WTC11 (cell line): ENCODE measurements around the gene ACTR6. TPM values are rescaled to one million over a fixed set of nuclear protein-coding genes. Genes with fewer than 3 reads are reported as not detected.
A peak's percentile ranks its signal among the peaks of the same experiment; 100 is the strongest.
"Not testable (repeated sequence)": the region's sequence is repeated elsewhere in the genome, so short reads cannot be mapped to it uniquely, and the experiment has no call there.

Experiments used
- ATAC-seq: fragments of 200-7000 bp; cut with Tn5 transposase; 2 replicates; pipeline ENCODE4 v1.10.0; 2021; ENCODE audit warnings: mild to moderate bottlenecking, moderate library complexity
- CTCF ChIA-PET: fragments of 300-600 bp; sonication (Branson Sonifier 250); formaldehyde crosslinking; loops from one replicate; lab custom pipeline; 2021; ENCODE audit warnings: antibody characterized with exemption; lab: Charles Lee
- POLR2A ChIA-PET: fragments of 350-600 bp; sonication (Branson Sonifier 250); formaldehyde crosslinking; loops from one replicate; lab custom pipeline; 2021; ENCODE audit warnings: antibody characterized with exemption; lab: Charles Lee
- DNase-seq: peaks from one replicate; pipeline ENCODE4 v3.0.0; 2021; ENCODE audit warnings: low spot score
- H3K27ac Mint-ChIP-seq: 2 replicates; pipeline ENCODE4 v1.8.0; 2021; ENCODE audit warnings: mixed read lengths
- H3K27me3 Mint-ChIP-seq: 2 replicates; pipeline ENCODE4 v1.8.0; 2021; ENCODE audit warnings: low read depth, mild to moderate bottlenecking, moderate library complexity, mixed read lengths
- H3K36me3 Mint-ChIP-seq: 2 replicates; pipeline ENCODE4 v1.8.0; 2021; ENCODE audit warnings: mixed read lengths
- H3K4me1 Mint-ChIP-seq: 2 replicates; pipeline ENCODE4 v1.8.0; 2022; ENCODE audit warnings: mixed read lengths
- H3K4me3 Mint-ChIP-seq: 2 replicates; pipeline ENCODE4 v1.8.0; 2021; ENCODE audit warnings: mild to moderate bottlenecking, moderate library complexity, mixed read lengths
- H3K9me3 Mint-ChIP-seq: 2 replicates; pipeline ENCODE4 v1.8.0; 2021; ENCODE audit warnings: mixed read lengths
- CBFB ChIP-seq: sonication (generic); formaldehyde crosslinking; IDR thresholded peaks from 2 replicates; pipeline ENCODE4 v1.8.1; 2022; ENCODE audit warnings: mild to moderate bottlenecking, low read depth, missing genetic modification reagents
- E2F4 ChIP-seq: sonication (generic); formaldehyde crosslinking; IDR thresholded peaks from 2 replicates; pipeline ENCODE4 v1.8.1; 2022; ENCODE audit warnings: low read depth, mild to moderate bottlenecking, moderate library complexity, missing genetic modification reagents, borderline replicate concordance
- E2F5 ChIP-seq: sonication (generic); formaldehyde crosslinking; IDR thresholded peaks from 2 replicates; pipeline ENCODE4 v1.8.1; 2022; ENCODE audit warnings: mild to moderate bottlenecking, moderate library complexity, missing genetic modification reagents
- ERG ChIP-seq: fragments of 250-450 bp; sonication (Bioruptor Pico); IDR thresholded peaks from 2 replicates; pipeline ENCODE4 v1.8.0; 2021; ENCODE audit warnings: mild to moderate bottlenecking
- ETV6 ChIP-seq: sonication (generic); formaldehyde crosslinking; IDR thresholded peaks from 2 replicates; pipeline ENCODE4 v1.8.1; 2022; ENCODE audit warnings: mild to moderate bottlenecking, missing genetic modification reagents
- GTF2I ChIP-seq: fragments of 250-450 bp; sonication (Bioruptor Pico); conservative IDR thresholded peaks from 2 replicates; pipeline ENCODE4 v1.4.0; 2021; ENCODE audit warnings: mild to moderate bottlenecking
- HMGA2 ChIP-seq: fragments of 250-450 bp; sonication (Bioruptor Pico); IDR thresholded peaks from 2 replicates; pipeline ENCODE4 v1.4.0; 2021; ENCODE audit warnings: mild to moderate bottlenecking, moderate library complexity
- HMGXB4 ChIP-seq: sonication (generic); formaldehyde crosslinking; IDR thresholded peaks from 2 replicates; pipeline ENCODE4 v1.8.1; 2023; ENCODE audit warnings: mild to moderate bottlenecking, moderate library complexity, missing genetic modification reagents
- NR1H2 ChIP-seq: sonication (generic); formaldehyde crosslinking; IDR thresholded peaks from 2 replicates; pipeline ENCODE4 v1.9.0; 2021; ENCODE audit warnings: mild to moderate bottlenecking, moderate library complexity, missing genetic modification reagents
- NR2C2 ChIP-seq: sonication (generic); formaldehyde crosslinking; IDR thresholded peaks from 2 replicates; pipeline ENCODE4 v1.8.0; 2022; ENCODE audit warnings: mild to moderate bottlenecking, missing genetic modification reagents
- SMAD4 ChIP-seq: sonication (generic); formaldehyde crosslinking; IDR thresholded peaks from 2 replicates; pipeline ENCODE4 v1.8.0; 2022; ENCODE audit warnings: mild to moderate bottlenecking, missing genetic modification reagents
- TEAD1 ChIP-seq: sonication (generic); formaldehyde crosslinking; IDR thresholded peaks from 2 replicates; pipeline ENCODE4 v1.8.0; 2022; ENCODE audit warnings: mild to moderate bottlenecking, missing genetic modification reagents
- TP53 ChIP-seq: sonication (generic); formaldehyde crosslinking; IDR thresholded peaks from 2 replicates; pipeline ENCODE4 v1.8.1; 2023; ENCODE audit warnings: mild to moderate bottlenecking, missing genetic modification reagents
- ZMAT4 ChIP-seq: fragments of 250-450 bp; sonication (Bioruptor Pico); IDR thresholded peaks from 2 replicates; pipeline ENCODE4 v1.9.0; 2021; ENCODE audit warnings: mild to moderate bottlenecking
- ZNF121 ChIP-seq: sonication (generic); formaldehyde crosslinking; IDR thresholded peaks from 2 replicates; pipeline ENCODE4 v1.8.0; 2023; ENCODE audit warnings: missing genetic modification reagents
- ZNF396 ChIP-seq: fragments of 250-450 bp; sonication (Bioruptor Pico); IDR thresholded peaks from 2 replicates; pipeline ENCODE4 v1.8.0; 2021; ENCODE audit warnings: mild to moderate bottlenecking, moderate library complexity, borderline replicate concordance
- ZNF416 ChIP-seq: fragments of 250-450 bp; sonication (Bioruptor Pico); IDR thresholded peaks from 2 replicates; pipeline ENCODE4 v1.9.0; 2021; ENCODE audit warnings: mild to moderate bottlenecking, inconsistent platforms
- ZNF425 ChIP-seq: fragments of 250-450 bp; sonication (Bioruptor Pico); conservative IDR thresholded peaks from 2 replicates; pipeline ENCODE4 v1.9.0; 2021; ENCODE audit warnings: mild to moderate bottlenecking
- ZNF512 ChIP-seq: sonication (generic); formaldehyde crosslinking; IDR thresholded peaks from 2 replicates; pipeline ENCODE4 v1.8.1; 2022; ENCODE audit warnings: missing genetic modification reagents, borderline replicate concordance
- total RNA-seq: library from RNA; stranded (reverse); gene quantifications from 3 replicates; pipeline ENCODE4 v1.2.3, GENCODE V29; 2021

ACTR6 gene
- total RNA-seq, 1 experiment from 2014 or later, result 37.6 TPM

- Mint-ChIP-seq H3K4me3 (no peak overlapping the region), H3K4me1 (peaks cover 3% of the 10 kb centered on the region; the same call in 1 of the 2 replicates), H3K9me3 (no peaks in the 10 kb centered on the region), H3K27me3 (no peaks in the 10 kb centered on the region), H3K27ac (peak overlapping the region; percentile 57; the same call in 1 of the 2 replicates), H3K36me3 (peaks cover 3% of the 10 kb centered on the region)
- ChIA-PET CTCF (interaction anchor here (0.8 to 1.2 kb wide), 2 partner anchors 18 to 28 kb away, joined by 3 to 4 read pairs; partner anchors contain the start of gene ACTR6), POLR2A (no interaction called here)
- DNase-seq (no peak), ATAC-seq (peak; percentile 47)
- no peak for TF ChIP-seq HMGXB4 (CRISPR knock-in tag)
- TF ChIP-seq ZNF121 (CRISPR knock-in tag), result peak; percentile 67; the same call in 1 of the 2 replicates
- no peak for TF ChIP-seq E2F5
Observed at GRCh38 chr12:100173111-100173510, 27.5 kb upstream of the ACTR6 start.

GRCh38 chr12:100174495-100174894, 26.1 kb upstream of the ACTR6 start:
- POLR2A ChIA-PET, result no interaction called here
- Mint-ChIP-seq H3K4me3 (no peak overlapping the region), H3K36me3 (peaks cover 7% of the 10 kb centered on the region), H3K27ac (no peak overlapping the region), H3K27me3 (no peaks in the 10 kb centered on the region), H3K9me3 (no peaks in the 10 kb centered on the region), H3K4me1 (peaks cover 3% of the 10 kb centered on the region; the same call in 1 of the 2 replicates)
- ATAC-seq, result no peak
- CTCF ChIA-PET, result no interaction called here
- DNase-seq, result no peak
- TF ChIP-seq HMGA2 (CRISPR knock-in tag) (no peak), ZNF512 (CRISPR knock-in tag) (no peak), ZNF416 (no peak), ERG (CRISPR knock-in tag) (no peak), NR1H2 (CRISPR knock-in tag) (no peak), GTF2I (CRISPR knock-in tag) (no peak), TEAD1 (CRISPR knock-in tag) (no peak), SMAD4 (CRISPR knock-in tag) (no peak), ZMAT4 (CRISPR knock-in tag) (no peak), TP53 (CRISPR knock-in tag) (no peak), ETV6 (CRISPR knock-in tag) (no peak), ZNF396 (CRISPR knock-in tag) (no peak), ZNF425 (CRISPR knock-in tag) (no peak), CBFB (CRISPR knock-in tag) (no peak), ZNF121 (CRISPR knock-in tag) (no peak), E2F4 (CRISPR knock-in tag) (no peak), NR2C2 (CRISPR knock-in tag) (no peak)

GRCh38 chr12:100176493-100176892, 24.1 kb upstream of the ACTR6 start:
- H3K9me3 Mint-ChIP-seq, CTCF ChIA-PET, ATAC-seq, H3K4me1 Mint-ChIP-seq, H3K4me3 Mint-ChIP-seq, H3K36me3 Mint-ChIP-seq, H3K27ac Mint-ChIP-seq, H3K27me3 Mint-ChIP-seq, POLR2A ChIA-PET, DNase-seq: not testable (repeated sequence)
